K562 (cell line): ENCODE results near the gene SAE1. TPM values are rescaled to one million over a fixed set of nuclear protein-coding genes. Genes with fewer than 3 reads are reported as not detected.
A peak's percentile ranks its signal among the peaks of the same experiment; 100 is the strongest.

Experiments
- DNMT1 ChIP-seq: fragments of 450-650 bp; IDR thresholded peaks from 2 replicates; pipeline ENCODE4 v1.6.1; 2016; ENCODE audit warnings: antibody characterized with exemption, mild to moderate bottlenecking
- EZH2 ChIP-seq: IDR thresholded peaks from 2 replicates; pipeline ENCODE4 v1.6.1; 2012; ENCODE audit warnings: low read depth, mild to moderate bottlenecking, inconsistent platforms, low read length, borderline replicate concordance
- FOS ChIP-seq: IDR thresholded peaks from 3 replicates; pipeline ENCODE4 v1.6.1; 2011; ENCODE audit not compliant: insufficient read length; ENCODE audit errors: extremely low read depth
- FOXK2 ChIP-seq, 2 experiments: fragments of 450-650 bp; IDR thresholded peaks in 1 of 2; conservative IDR thresholded peaks in 1 of 2; 2 replicates each; pipeline ENCODE4 v1.6.1; 2016; ENCODE audit warnings: low read depth in 2 of 2, mild to moderate bottlenecking in 1 of 2
- FOXP1 ChIP-seq: sonication (generic); formaldehyde crosslinking; IDR thresholded peaks from 2 replicates; pipeline ENCODE4 v1.8.0; 2022; ENCODE audit warnings: mild to moderate bottlenecking, missing genetic modification reagents
- JUNB ChIP-seq: fragments of 450-650 bp; formaldehyde crosslinking; conservative IDR thresholded peaks from 2 replicates; pipeline ENCODE4 v1.4.0; 2020; ENCODE audit warnings: mild to moderate bottlenecking
- MED1 ChIP-seq: sonication (generic); formaldehyde crosslinking; IDR thresholded peaks from 2 replicates; pipeline ENCODE4 v1.8.1; 2023; ENCODE audit warnings: missing genetic modification reagents, borderline replicate concordance
- NFIC ChIP-seq: fragments of 450-650 bp; IDR thresholded peaks from 2 replicates; pipeline ENCODE4 v1.6.1; 2017; ENCODE audit warnings: mild to moderate bottlenecking, inconsistent platforms
- TCFL5 ChIP-seq: fragments of 250-450 bp; sonication (Bioruptor Pico); conservative IDR thresholded peaks from 2 replicates; pipeline ENCODE4 v1.6.1; 2021; ENCODE audit warnings: mild to moderate bottlenecking, moderate library complexity, matching md5 sums
- ZNF77 ChIP-seq: fragments of 250-450 bp; sonication (Bioruptor Pico); IDR thresholded peaks from 2 replicates; pipeline ENCODE4 v1.5.0; 2020
- polyA plus RNA-seq, 8 experiments: library from polyadenylated mRNA; depleted of rRNA in 4 of 8; stranded (reverse) in 5 of 8; unstranded in 3 of 8; fragments of >200 nt; fragmentation: Nextera tagmentation in 2 of 8; fragmentation: Illumina TruSeq in 1 of 8; extraction: Ambion mirVana in 2 of 8; extraction: Trizol in 1 of 8; gene quantifications; 2 replicates each; pipeline versions ENCODE4 v1.2.1 to v1.2.3, GENCODE V29; 2011 to 2014; ENCODE audit warnings: inconsistent platforms in 1 of 8, missing spikeins in 1 of 8
- total RNA-seq, 7 experiments: library from RNA; depleted of rRNA in 6 of 7; stranded (reverse); fragments of >200 nt in 6 of 7; fragmentation: Illumina TruSeq in 2 of 7; extraction: Trizol in 2 of 7; gene quantifications; 2 replicates each; pipeline versions ENCODE4 v1.2.1 to v1.2.3, GENCODE V29; 2011 to 2021; ENCODE audit warnings: low replicate concordance in 1 of 7
- TF ChIP-seq, protein P1 (sequence below): sonication (generic); formaldehyde crosslinking; IDR thresholded peaks from 2 replicates; pipeline ENCODE4 v1.8.0; 2022; ENCODE audit warnings: mild to moderate bottlenecking, missing genetic modification reagents
- TF ChIP-seq, protein P2 (sequence below): sonication (generic); formaldehyde crosslinking; IDR thresholded peaks from 2 replicates; pipeline ENCODE4 v1.9.0; 2022; ENCODE audit warnings: mild to moderate bottlenecking, missing genetic modification reagents
- TF ChIP-seq, protein P3 (sequence below): fragments of 250-450 bp; sonication (Bioruptor Pico); IDR thresholded peaks from 2 replicates; pipeline ENCODE4 v1.5.0; 2022; ENCODE audit warnings: mild to moderate bottlenecking
- TF ChIP-seq, protein P4 (sequence below): fragments of 200-800 bp; sonication (Bioruptor generic); IDR thresholded peaks from 2 replicates; pipeline ENCODE4 v1.6.1; 2017; ENCODE audit warnings: missing genetic modification characterization, missing compliant biosample characterization
- TF ChIP-seq, protein P5 (sequence below): sonication (generic); formaldehyde crosslinking; IDR thresholded peaks from 2 replicates; pipeline ENCODE4 v1.8.0; 2023; ENCODE audit warnings: mild to moderate bottlenecking, missing genetic modification reagents
- TF ChIP-seq, protein P6 (sequence below): IDR thresholded peaks from 2 replicates; pipeline ENCODE4 v1.6.1; 2014; ENCODE audit warnings: antibody characterized with exemption

Gene SAE1
- total and polyA plus RNA-seq, 9 of the 15 experiments (the other 6 are each of a cell fraction or from before 2014, with no cell fraction given): 82.8 to 299 (median 217) TPM

DNA sequence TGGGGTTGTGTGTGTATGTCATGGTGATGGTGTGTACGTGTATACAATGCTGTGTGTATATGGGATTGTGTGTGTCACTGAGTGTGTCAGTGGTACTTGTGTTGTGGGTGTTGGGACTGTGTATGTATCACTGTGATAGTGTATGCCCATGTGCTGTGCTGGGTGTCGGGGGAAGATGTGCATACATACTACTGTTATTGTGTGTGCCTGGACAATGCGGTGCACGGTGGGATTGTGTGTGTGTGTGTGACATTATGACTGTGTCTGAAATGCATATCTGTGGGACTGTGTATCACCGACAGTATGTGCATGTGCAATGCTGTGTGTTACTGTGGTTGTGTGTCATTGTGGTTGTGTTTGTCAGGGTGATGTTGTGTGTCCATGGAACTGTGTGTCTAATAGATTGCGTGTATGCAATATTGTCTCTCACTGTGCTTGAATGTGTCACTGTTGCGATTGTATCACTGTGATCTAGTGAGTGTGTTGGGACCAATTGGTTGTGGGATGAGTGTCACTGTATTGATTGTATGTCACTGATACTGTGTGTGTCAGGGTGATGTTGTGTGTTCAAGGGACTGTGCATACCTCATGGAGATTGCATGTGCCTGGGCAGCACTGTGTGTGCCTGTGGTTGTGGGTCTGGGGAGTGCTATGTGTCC is 111.4 kb downstream of the SAE1 start (continued):
- TF ChIP-seq, protein P1, sequence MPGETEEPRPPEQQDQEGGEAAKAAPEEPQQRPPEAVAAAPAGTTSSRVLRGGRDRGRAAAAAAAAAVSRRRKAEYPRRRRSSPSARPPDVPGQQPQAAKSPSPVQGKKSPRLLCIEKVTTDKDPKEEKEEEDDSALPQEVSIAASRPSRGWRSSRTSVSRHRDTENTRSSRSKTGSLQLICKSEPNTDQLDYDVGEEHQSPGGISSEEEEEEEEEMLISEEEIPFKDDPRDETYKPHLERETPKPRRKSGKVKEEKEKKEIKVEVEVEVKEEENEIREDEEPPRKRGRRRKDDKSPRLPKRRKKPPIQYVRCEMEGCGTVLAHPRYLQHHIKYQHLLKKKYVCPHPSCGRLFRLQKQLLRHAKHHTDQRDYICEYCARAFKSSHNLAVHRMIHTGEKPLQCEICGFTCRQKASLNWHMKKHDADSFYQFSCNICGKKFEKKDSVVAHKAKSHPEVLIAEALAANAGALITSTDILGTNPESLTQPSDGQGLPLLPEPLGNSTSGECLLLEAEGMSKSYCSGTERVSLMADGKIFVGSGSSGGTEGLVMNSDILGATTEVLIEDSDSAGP (CRISPR knock-in tag): 0 out of 2 replicates have a peak, but pooled peaks have one; percentile 16
- TF ChIP-seq TCFL5 (no peak), FOXK2 (conservative IDR thresholded peaks at IDR 0.05 in 1 of 2, IDR thresholded peaks at IDR 0.05 in 1 of 2; ENCODE audit: low read depth in 2 of 2) (peak; percentile 6 to 11; a peak in 2 of 4 replicates), FOXP1 (CRISPR knock-in tag) (peak; percentile 18; the same call in 1 of the 2 replicates), EZH2 (no peak), ZNF77 (no peak), DNMT1 (no peak), JUNB (no peak), NFIC (no peak; the same call in 1 of the 2 replicates), MED1 (CRISPR knock-in tag) (0 out of 2 replicates have a peak, but pooled peaks have one; percentile 36), FOS (no peak)
- TF ChIP-seq, protein P2, sequence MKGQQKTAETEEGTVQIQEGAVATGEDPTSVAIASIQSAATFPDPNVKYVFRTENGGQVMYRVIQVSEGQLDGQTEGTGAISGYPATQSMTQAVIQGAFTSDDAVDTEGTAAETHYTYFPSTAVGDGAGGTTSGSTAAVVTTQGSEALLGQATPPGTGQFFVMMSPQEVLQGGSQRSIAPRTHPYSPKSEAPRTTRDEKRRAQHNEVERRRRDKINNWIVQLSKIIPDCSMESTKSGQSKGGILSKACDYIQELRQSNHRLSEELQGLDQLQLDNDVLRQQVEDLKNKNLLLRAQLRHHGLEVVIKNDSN: peak; percentile 44
- TF ChIP-seq, protein P3, sequence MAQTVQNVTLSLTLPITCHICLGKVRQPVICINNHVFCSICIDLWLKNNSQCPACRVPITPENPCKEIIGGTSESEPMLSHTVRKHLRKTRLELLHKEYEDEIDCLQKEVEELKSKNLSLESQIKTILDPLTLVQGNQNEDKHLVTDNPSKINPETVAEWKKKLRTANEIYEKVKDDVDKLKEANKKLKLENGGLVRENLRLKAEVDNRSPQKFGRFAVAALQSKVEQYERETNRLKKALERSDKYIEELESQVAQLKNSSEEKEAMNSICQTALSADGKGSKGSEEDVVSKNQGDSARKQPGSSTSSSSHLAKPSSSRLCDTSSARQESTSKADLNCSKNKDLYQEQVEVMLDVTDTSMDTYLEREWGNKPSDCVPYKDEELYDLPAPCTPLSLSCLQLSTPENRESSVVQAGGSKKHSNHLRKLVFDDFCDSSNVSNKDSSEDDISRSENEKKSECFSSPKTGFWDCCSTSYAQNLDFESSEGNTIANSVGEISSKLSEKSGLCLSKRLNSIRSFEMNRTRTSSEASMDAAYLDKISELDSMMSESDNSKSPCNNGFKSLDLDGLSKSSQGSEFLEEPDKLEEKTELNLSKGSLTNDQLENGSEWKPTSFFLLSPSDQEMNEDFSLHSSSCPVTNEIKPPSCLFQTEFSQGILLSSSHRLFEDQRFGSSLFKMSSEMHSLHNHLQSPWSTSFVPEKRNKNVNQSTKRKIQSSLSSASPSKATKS (CRISPR knock-in tag): no peak
- TF ChIP-seq, protein P4, sequence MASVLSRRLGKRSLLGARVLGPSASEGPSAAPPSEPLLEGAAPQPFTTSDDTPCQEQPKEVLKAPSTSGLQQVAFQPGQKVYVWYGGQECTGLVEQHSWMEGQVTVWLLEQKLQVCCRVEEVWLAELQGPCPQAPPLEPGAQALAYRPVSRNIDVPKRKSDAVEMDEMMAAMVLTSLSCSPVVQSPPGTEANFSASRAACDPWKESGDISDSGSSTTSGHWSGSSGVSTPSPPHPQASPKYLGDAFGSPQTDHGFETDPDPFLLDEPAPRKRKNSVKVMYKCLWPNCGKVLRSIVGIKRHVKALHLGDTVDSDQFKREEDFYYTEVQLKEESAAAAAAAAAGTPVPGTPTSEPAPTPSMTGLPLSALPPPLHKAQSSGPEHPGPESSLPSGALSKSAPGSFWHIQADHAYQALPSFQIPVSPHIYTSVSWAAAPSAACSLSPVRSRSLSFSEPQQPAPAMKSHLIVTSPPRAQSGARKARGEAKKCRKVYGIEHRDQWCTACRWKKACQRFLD (CRISPR knock-in tag): peak; percentile 62; the same call in 1 of the 2 replicates
- TF ChIP-seq, protein P5, sequence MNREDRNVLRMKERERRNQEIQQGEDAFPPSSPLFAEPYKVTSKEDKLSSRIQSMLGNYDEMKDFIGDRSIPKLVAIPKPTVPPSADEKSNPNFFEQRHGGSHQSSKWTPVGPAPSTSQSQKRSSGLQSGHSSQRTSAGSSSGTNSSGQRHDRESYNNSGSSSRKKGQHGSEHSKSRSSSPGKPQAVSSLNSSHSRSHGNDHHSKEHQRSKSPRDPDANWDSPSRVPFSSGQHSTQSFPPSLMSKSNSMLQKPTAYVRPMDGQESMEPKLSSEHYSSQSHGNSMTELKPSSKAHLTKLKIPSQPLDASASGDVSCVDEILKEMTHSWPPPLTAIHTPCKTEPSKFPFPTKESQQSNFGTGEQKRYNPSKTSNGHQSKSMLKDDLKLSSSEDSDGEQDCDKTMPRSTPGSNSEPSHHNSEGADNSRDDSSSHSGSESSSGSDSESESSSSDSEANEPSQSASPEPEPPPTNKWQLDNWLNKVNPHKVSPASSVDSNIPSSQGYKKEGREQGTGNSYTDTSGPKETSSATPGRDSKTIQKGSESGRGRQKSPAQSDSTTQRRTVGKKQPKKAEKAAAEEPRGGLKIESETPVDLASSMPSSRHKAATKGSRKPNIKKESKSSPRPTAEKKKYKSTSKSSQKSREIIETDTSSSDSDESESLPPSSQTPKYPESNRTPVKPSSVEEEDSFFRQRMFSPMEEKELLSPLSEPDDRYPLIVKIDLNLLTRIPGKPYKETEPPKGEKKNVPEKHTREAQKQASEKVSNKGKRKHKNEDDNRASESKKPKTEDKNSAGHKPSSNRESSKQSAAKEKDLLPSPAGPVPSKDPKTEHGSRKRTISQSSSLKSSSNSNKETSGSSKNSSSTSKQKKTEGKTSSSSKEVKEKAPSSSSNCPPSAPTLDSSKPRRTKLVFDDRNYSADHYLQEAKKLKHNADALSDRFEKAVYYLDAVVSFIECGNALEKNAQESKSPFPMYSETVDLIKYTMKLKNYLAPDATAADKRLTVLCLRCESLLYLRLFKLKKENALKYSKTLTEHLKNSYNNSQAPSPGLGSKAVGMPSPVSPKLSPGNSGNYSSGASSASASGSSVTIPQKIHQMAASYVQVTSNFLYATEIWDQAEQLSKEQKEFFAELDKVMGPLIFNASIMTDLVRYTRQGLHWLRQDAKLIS: no peak
- TF ChIP-seq, protein P6, sequence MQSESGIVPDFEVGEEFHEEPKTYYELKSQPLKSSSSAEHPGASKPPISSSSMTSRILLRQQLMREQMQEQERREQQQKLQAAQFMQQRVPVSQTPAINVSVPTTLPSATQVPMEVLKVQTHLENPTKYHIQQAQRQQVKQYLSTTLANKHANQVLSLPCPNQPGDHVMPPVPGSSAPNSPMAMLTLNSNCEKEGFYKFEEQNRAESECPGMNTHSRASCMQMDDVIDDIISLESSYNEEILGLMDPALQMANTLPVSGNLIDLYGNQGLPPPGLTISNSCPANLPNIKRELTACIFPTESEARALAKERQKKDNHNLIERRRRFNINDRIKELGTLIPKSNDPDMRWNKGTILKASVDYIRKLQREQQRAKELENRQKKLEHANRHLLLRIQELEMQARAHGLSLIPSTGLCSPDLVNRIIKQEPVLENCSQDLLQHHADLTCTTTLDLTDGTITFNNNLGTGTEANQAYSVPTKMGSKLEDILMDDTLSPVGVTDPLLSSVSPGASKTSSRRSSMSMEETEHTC: no peak
